Activated CD4-positive, alpha-beta memory T cell treated with anti-CD3 and anti-CD28 coated beads for 36 hours (primary cell): ENCODE results near the gene KRTAP23-1. TPM values are rescaled to one million over a fixed set of nuclear protein-coding genes. Genes with fewer than 3 reads are reported as not detected.

Experiments used
- microRNA-seq: library from miRNA; unstranded; fragments of <30 nt; microRNA quantifications from one replicate; pipeline ENCODE4 v1.2.0, GENCODE V29; 2022; ENCODE audit warnings: borderline number of aligned reads, borderline microRNAs expressed, borderline replicate concordance
- total RNA-seq, 2 experiments: library from RNA; stranded (reverse); gene quantifications; one replicate each; pipeline ENCODE4 v1.2.3, GENCODE V29; 2021

The KRTAP23-1 gene
- total RNA-seq, 2 experiments from 2014 or later = not detected

Small RNA genes within 50 kb of the gene (microRNA-seq; reads per million reads assigned to microRNA genes)
- gene MIR4327 = not detected

Other genes with a start within 250 kb of the KRTAP23-1 start
- not detected for gene CLDN17, start 181.8 kb downstream of the KRTAP23-1 start, total RNA-seq
- gene CLDN8, start 132.5 kb downstream of the KRTAP23-1 start, total RNA-seq = not detected
- not detected for gene KRTAP24-1, start 65.7 kb downstream of the KRTAP23-1 start, total RNA-seq
- gene KRTAP25-1, start 59.1 kb downstream of the KRTAP23-1 start, total RNA-seq = not detected
- gene KRTAP26-1, start 28.3 kb downstream of the KRTAP23-1 start, total RNA-seq = not detected
- not detected for gene KRTAP27-1, start 10.9 kb downstream of the KRTAP23-1 start, total RNA-seq
- not detected for gene KRTAP13-2, start 23.7 kb upstream of the KRTAP23-1 start, total RNA-seq
- not detected for gene KRTAP13-1, start 47.4 kb upstream of the KRTAP23-1 start, total RNA-seq
- not detected for gene KRTAP13-3, start 77.3 kb upstream of the KRTAP23-1 start, total RNA-seq
- gene KRTAP13-4, start 81.6 kb upstream of the KRTAP23-1 start, total RNA-seq = not detected
- not detected for gene KRTAP15-1, start 91.7 kb upstream of the KRTAP23-1 start, total RNA-seq
- not detected for gene KRTAP19-1, start 131.8 kb upstream of the KRTAP23-1 start, total RNA-seq
- not detected for gene KRTAP19-2, start 138.8 kb upstream of the KRTAP23-1 start, total RNA-seq
- gene KRTAP19-3, start 143.4 kb upstream of the KRTAP23-1 start, total RNA-seq = not detected
- not detected for gene KRTAP19-4, start 148.6 kb upstream of the KRTAP23-1 start, total RNA-seq
- gene KRTAP19-5, start 153.5 kb upstream of the KRTAP23-1 start, total RNA-seq = not detected
- not detected for gene KRTAP19-6, start 193.3 kb upstream of the KRTAP23-1 start, total RNA-seq
- not detected for gene KRTAP19-7, start 212.7 kb upstream of the KRTAP23-1 start, total RNA-seq
- not detected for gene KRTAP22-2, start 241.8 kb upstream of the KRTAP23-1 start, total RNA-seq
- gene KRTAP6-3, start 243.8 kb upstream of the KRTAP23-1 start, total RNA-seq = not detected